Stimulated activated CD8-positive, alpha-beta memory T cell treated with anti-CD3 and anti-CD28 coated beads, Interleukin-15, amount 100 ng/mL, for 24 hours (primary cell): Measurements from ENCODE around the gene TBC1D22A.
"Not testable (repeated sequence)": the region's sequence is repeated elsewhere in the genome, so short reads cannot be mapped to it uniquely, and the experiment has no call there.

Source experiments
- DNase-seq: peaks from one replicate; pipeline ENCODE4 v3.0.0-alpha.2; 2020; ENCODE audit warnings: low read depth

TBC1D22A gene

GRCh38 chr22:46813816-46814597 is 51.6 kb downstream of the TBC1D22A start:
- DNase-seq = no peak

- no peak for DNase-seq
These were observed 52.7 kb downstream of the TBC1D22A start for GRCh38 chr22:46815132-46815531.

- no peak for DNase-seq
These were observed 53.1 kb downstream of the TBC1D22A start for GRCh38 chr22:46815559-46815895.

GRCh38 chr22:46815896-46816731 is 53.7 kb downstream of the TBC1D22A start:
- DNase-seq = no peak

DNA sequence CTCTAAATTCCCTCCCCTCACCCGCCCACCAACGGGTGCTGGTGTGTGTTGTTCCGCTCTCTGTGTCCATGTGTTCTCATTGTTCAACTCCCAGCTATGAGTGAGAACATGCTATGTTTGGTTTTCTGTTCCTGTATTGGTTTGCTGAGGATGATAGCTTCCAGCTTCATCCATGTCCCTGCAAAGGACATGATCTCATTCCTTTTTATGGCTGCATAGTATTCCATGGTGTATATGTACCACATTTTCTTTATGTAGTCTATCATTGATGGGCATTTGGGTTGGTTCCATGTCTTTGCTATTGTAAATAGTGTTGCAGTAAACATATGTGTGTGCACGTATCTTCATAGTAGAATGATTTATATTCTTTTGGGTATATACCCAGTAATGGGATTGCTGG is 54.9 kb downstream of the TBC1D22A start:
- DNase-seq = not testable (repeated sequence)

DNA sequence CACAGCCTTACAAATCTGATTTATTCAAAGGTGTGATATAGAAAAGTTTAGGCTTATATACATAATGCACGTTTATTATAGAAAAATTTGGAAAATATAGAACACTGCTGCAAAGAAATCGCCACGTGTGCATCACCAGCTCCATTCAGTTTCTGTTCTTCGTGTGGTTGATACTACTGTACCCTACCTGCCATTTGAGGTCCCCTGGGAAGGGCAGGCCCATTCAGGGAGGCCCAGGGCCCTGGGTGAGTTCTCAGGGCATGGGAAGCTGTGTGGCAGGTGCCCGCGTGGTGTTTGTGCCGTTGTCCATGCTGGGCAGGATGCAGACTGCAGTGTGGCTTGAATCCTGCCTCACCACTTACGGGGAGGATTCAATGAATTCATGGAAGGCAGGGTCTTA is 60.8 kb downstream of the TBC1D22A start:
- no peak for DNase-seq

- DNase-seq = no peak
These were observed 61.2 kb downstream of the TBC1D22A start for GRCh38 chr22:46823654-46824053.

DNA sequence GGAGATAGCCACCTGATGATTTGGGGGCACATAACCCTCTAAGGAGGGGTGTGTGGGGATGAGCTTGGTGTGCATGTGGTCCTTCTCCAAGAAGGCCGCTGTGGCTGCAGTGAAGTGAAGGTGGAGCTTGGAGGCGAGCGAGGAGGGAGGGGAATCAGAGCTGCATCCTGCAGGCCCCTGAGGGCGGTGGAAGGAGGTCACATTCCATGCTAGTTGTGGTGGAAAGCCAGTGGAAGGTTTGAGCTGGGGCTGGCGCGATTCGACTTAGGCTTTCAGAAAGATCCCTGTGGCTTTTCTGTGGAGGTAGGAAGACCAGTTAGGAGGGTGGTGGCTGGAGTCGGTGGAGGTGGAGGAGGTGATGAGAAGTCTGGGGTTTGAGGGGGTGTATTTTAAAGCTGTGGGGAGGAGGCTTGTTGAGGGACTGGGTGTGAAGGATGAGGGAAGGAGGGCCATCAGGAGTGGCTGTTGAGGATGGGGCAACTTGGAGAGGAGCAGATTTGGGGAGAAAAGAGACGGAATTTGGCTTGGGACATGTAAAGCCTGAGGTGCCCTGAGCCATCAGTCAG is 62.0 kb downstream of the TBC1D22A start:
- no peak for DNase-seq

GRCh38 chr22:46824980-46825544 is 62.6 kb downstream of the TBC1D22A start:
- DNase-seq = no peak

DNA sequence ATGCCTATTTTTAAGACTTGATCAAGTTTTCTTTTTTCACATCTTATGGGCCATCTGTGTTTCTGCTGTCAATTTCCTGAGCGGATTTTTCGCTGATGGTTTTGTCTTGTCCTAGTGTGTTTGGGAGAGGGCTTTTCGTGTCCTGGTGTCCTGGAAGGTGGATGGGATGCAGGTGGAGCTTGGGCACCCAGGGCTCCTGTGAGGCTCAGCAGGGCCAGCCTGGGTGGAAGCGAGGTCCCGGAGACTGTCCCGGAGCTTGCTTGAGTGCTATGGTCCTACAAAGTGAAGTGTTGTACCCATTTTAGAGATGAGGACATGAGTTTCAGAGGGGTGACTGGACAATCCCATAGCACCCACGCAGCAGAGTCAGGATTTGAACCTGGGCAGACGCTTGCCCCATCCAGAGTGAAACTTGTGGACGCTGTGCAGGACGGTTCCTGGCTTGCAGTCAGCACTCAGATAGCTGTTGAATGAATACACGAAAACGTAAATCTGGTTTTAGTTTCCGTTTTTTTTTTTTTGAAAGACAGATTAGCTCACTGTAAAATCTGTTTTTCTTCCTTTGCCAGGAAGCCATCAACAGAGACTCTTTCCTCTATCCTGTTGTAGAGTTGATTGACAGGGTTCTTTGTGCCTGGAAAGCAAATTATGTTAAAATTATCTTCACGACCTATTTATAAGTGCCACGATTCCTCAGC is 64.1 kb downstream of the TBC1D22A start:
- no peak for DNase-seq

DNA sequence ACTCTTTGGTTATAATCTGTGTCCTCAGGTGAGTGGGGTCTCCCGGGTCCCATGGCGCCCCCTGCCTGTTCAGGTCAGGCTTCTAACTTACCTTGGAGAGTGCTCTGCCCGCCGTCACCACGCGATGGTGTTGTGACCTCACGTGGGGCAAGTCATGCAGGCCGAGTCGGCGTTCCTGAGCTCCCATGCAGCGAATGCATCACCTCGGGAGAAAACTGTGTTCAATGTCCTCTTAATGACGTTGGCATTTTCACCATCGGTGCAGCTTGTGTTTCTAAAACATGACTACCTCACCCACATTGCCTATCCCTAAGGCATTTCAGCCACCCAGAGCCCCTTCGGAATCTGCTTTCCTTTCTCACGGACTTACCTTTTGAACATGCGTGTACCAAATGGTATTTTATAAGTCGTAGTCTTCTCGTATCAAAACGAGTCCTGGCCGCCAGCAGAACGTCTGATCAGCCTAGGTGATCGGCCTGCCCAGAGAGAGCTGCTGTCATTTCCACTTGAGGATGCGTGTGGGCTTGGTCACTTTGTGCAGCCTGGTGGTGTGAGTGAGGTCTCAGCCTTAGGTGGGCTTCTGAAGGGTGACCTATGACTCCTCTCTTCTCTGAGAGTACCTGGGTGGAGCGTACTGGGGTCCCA is 64.8 kb downstream of the TBC1D22A start:
- DNase-seq = no peak

DNA sequence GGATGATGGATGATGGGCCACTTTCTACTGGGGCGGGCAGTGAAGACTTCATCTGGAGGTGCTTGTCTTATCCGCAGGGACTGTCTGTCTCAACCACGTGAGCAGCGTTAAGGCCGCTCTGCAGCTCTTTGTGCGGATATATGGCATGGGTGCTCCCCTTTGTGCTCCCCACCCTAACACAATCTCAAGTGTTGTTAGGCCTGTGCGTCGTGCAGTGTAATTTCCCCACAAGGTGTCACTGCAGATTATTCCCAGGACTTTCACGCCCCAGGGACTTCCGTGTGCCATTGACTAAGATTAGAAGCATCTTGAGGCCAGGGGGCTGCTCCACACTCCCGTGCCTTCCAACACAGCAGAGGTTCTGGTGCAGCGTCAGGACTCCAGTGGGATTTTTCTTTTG is 65.3 kb downstream of the TBC1D22A start:
- no peak for DNase-seq

GRCh38 chr22:46828323-46828900 is 66.0 kb downstream of the TBC1D22A start:
- no peak for DNase-seq

GRCh38 chr22:46829117-46829891 is 66.9 kb downstream of the TBC1D22A start:
- no peak for DNase-seq

- DNase-seq = no peak
These were observed 67.7 kb downstream of the TBC1D22A start for GRCh38 chr22:46829941-46830715.

DNA sequence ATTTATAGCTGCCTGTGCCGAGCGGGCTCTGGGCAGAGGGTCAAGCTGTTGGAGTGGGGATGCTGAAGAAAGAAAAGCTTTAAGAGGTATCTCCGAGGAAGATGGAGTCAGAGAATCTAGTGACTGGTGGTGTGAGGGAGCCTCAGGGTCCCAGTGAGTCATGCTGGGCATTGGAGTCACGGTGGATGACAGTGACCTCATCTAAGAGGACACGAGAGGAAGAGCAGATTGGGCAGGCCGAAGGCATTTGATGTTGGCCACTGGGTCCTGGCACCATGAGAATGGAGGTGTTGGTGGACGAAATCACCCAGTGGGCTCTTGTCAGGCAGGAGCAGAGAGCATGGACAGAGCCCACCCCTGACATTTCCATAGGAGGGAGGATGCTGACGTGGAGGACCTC is 68.4 kb downstream of the TBC1D22A start:
- DNase-seq = no peak

GRCh38 chr22:46833228-46833627 is 70.8 kb downstream of the TBC1D22A start:
- DNase-seq = no peak

DNA sequence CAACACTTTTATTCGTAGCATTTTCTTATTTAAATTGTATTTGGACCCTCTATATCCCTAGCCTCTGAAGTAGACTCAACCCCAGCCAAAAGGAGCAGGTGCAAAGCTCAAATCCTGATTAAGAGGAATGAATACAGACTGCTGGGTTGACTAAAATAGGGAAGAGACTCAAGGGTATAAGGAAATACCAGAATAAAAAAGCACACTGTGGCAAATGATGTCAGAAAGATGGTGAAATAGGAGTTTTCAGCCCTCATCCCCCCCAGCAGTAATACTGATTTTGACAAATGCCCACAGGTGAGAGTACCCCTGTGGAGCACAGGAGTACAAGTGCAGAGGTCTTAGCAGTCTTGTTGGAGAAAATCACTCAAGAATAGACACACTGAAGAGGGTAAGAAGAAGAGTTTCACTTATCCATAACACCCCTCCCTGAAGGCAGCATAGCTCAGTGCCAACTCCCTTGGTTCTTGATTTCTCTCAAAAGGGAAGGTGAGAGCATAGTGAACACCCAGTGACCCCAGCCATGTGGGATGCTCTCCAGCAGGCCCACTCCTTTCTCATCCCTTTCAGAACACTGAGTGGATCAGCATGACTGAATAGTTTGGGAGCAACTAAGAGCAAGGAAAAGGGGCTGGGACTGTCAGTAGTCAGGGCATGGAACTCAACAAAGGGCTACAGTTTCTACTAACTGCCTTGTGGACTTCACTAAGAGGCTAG is 71.7 kb downstream of the TBC1D22A start:
- DNase-seq = no peak

DNA sequence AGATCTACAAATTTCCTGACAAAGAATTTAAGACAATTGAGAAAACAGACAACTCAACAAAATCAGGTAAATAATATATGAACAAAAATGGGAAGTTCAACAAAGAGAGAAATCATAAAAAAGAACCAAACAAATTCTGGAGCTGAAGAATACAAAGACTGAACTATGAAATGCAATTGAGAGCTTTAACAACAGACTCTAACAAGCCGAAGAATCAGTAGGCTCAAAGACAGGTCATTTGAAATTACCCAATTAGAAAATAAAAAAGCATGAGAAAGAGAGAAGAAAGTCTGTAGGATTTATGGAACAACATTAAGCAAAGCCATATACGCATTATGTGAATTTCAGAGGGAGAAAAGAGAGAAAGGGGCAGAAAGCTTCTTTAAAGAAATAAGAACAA is 72.8 kb downstream of the TBC1D22A start:
- DNase-seq = no peak
